WTC11 (cell line): Measurements from ENCODE around the gene GNB5.

Experiments used
- CTCF ChIP-seq: fragments of 200-600 bp; IDR thresholded peaks from 2 replicates; pipeline ENCODE4 v1.8.0; 2022; ENCODE audit warnings: antibody characterized with exemption
- ESRRA ChIP-seq: sonication (generic); formaldehyde crosslinking; IDR thresholded peaks from 2 replicates; pipeline ENCODE4 v1.8.1; 2022; ENCODE audit warnings: mild to moderate bottlenecking, missing genetic modification reagents, borderline replicate concordance
- MYBL2 ChIP-seq: sonication (generic); formaldehyde crosslinking; IDR thresholded peaks from 2 replicates; pipeline ENCODE4 v1.8.1; 2023; ENCODE audit warnings: mild to moderate bottlenecking, moderate library complexity, missing genetic modification reagents
- NR3C1 ChIP-seq: sonication (generic); formaldehyde crosslinking; conservative IDR thresholded peaks from 2 replicates; pipeline ENCODE4 v1.8.1; 2023; ENCODE audit warnings: low read depth, mild to moderate bottlenecking, missing genetic modification reagents
- ZBTB43 ChIP-seq: sonication (generic); formaldehyde crosslinking; IDR thresholded peaks from 2 replicates; pipeline ENCODE4 v1.8.1; 2023; ENCODE audit warnings: mild to moderate bottlenecking, missing genetic modification reagents

GRCh38 chr15:52069559-52069958 is 121.6 kb downstream of the GNB5 start:
- TF ChIP-seq ESRRA (CRISPR knock-in tag) (no peak), MYBL2 (CRISPR knock-in tag) (no peak), NR3C1 (CRISPR knock-in tag) (no peak), ZBTB43 (CRISPR knock-in tag) (no peak), CTCF (no peak)
